ENCODE data around the gene FAM83E. TPM values are rescaled to one million over a fixed set of nuclear protein-coding genes. Genes with fewer than 3 reads are reported as not detected.

FAM83E gene
- total and polyA plus RNA-seq, 2 of the 8 experiments (the other 6 are each of a cell fraction or from before 2014, with no cell fraction given): 1.8 to 5.3 TPM

DNA sequence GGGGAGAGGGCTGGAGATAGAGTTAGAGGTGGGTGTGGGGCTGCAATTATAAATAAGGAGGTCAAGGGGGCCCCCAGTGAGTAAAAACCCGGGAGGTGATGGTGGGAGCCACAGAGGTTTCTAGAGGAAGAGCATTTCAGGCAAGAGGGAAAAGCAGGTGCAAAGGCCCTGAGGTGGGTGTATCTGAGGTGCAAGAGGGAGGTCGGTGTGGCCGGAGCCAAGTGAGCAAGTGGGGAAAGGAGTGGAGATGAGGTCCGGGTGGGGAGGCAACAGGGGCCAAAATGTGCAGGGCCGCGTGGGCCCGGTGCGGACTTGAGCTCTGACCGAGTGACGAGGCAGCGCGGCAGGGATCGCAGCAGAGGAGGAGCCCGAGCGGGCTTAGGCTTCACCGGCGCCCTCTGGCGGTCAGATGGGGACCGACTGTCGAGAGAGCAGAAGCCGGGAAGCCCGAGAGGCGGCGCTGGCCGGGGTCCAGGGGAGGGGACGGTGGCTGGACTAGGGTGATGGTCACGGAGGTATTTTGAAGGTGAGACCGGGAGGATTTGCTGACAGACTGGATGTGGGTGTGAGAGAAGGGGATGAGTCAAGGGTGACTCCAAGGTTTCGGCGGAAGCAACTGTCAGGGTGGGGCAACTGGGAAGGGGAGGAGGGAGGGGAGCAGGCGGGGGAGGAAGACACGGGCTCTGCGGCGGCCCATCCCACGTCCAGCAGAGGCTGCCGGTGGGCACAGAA lies 26.0 kb downstream of the FAM83E start (continued):
- peak; percentile 90 to 99 (median 98) for TF ChIP-seq CTCF (IDR thresholded peaks at IDR 0.05; ENCODE audit: control extremely low read depth in 1 of 3, insufficient read depth in 1 of 3, low read depth in 1 of 3, low read length in 3 of 3)
- no peak for TF ChIP-seq SUZ12 (IDR thresholded peaks at IDR 0.05; ENCODE audit: low read length)
- no peak for TF ChIP-seq PHF8 (conservative IDR thresholded peaks at IDR 0.05; ENCODE audit: low read depth, low read length)
- TF ChIP-seq TCF12 (IDR thresholded peaks at IDR 0.05; ENCODE audit: low read depth, low read length): no peak
- no peak for TF ChIP-seq POU5F1 (IDR thresholded peaks at IDR 0.05; ENCODE audit: low read depth, low read length)
- no peak for TF ChIP-seq EZH2 (IDR thresholded peaks at IDR 0.05; ENCODE audit: low read depth, low read length, severe bottlenecking)
- no peak for TF ChIP-seq JUND (IDR thresholded peaks at IDR 0.05; ENCODE audit: low read length)
